Brain microvascular endothelial cell (primary cell): ENCODE data around the gene RRAS.

ENCODE experiments used
- DNase-seq: peaks from one replicate; pipeline ENCODE4 v3.0.0-alpha.2; 2020
- H3K27ac ChIP-seq: fragments of 250-450 bp; sonication (Bioruptor Pico); 2 replicates; pipeline ENCODE4 v1.5.1; 2020; ENCODE audit warnings: mild to moderate bottlenecking, moderate library complexity
- H3K27me3 ChIP-seq: fragments of 250-450 bp; sonication (Bioruptor Pico); replicated peaks from 2 replicates; pipeline ENCODE4 v1.5.1; 2020; ENCODE audit warnings: mild to moderate bottlenecking
- H3K36me3 ChIP-seq: fragments of 250-450 bp; sonication (Bioruptor Pico); replicated peaks from 2 replicates; pipeline ENCODE4 v1.5.1; 2020; ENCODE audit warnings: mild to moderate bottlenecking
- H3K4me3 ChIP-seq: 2 replicates; pipeline ENCODE4 v1.5.1; 2011; ENCODE audit warnings: low read depth, mild to moderate bottlenecking, control low read depth, low read length, moderate library complexity
- CTCF ChIP-seq: IDR thresholded peaks from 2 replicates; pipeline ENCODE4 v1.5.1; 2011; ENCODE audit warnings: low read depth, mild to moderate bottlenecking, moderate library complexity, low read length, control low read depth, inconsistent platforms; ENCODE audit errors: missing control alignments
- in situ Hi-C: cut with HindIII; loops from 2 replicates; pipeline ENCODE4 v1.10.0; 2017; ENCODE audit warnings: low sequenced_read_pairs, low pct_ligation_motif_present

The RRAS gene

GRCh38 chr19:49609499-49610092, 30.3 kb downstream of the RRAS start:
- Histone ChIP-seq H3K36me3 (peaks cover 39% of the 10 kb centered on the region), H3K27me3 (no peaks in the 10 kb centered on the region), H3K27ac (no peak overlapping the region), H3K4me3 (no peak overlapping the region)
- in situ Hi-C loops = no loop called here
- DNase-seq = no peak
- TF ChIP-seq CTCF = no peak

GRCh38 chr19:49605605-49606004, 34.3 kb downstream of the RRAS start:
- Histone ChIP-seq H3K36me3 (peaks cover 65% of the 10 kb centered on the region), H3K27me3 (no peaks in the 10 kb centered on the region), H3K27ac (no peak overlapping the region), H3K4me3 (no peak overlapping the region)
- no peak for TF ChIP-seq CTCF
- in situ Hi-C loops = no loop called here
- no peak for DNase-seq

- TF ChIP-seq CTCF = no peak
- DNase-seq = no peak
- Histone ChIP-seq H3K27me3 (no peaks in the 10 kb centered on the region), H3K27ac (no peak overlapping the region), H3K36me3 (peaks cover 71% of the 10 kb centered on the region), H3K4me3 (no peak overlapping the region)
- in situ Hi-C loops = no loop called here
These were observed 37.1 kb downstream of the RRAS start for GRCh38 chr19:49602806-49603205.

GRCh38 chr19:49601482-49602038, 38.4 kb downstream of the RRAS start:
- Histone ChIP-seq H3K27me3 (no peaks in the 10 kb centered on the region), H3K4me3 (no peak overlapping the region), H3K27ac (no peak overlapping the region), H3K36me3 (peaks cover 77% of the 10 kb centered on the region)
- in situ Hi-C loops = no loop called here
- TF ChIP-seq CTCF = no peak
- no peak for DNase-seq

- Histone ChIP-seq H3K4me3 (no peak overlapping the region), H3K27ac (no peak overlapping the region), H3K27me3 (no peaks in the 10 kb centered on the region), H3K36me3 (peaks cover 81% of the 10 kb centered on the region)
- TF ChIP-seq CTCF = no peak
- DNase-seq = no peak
- in situ Hi-C loops = no loop called here
These were observed 40.3 kb downstream of the RRAS start for GRCh38 chr19:49599378-49600295.
